CD4-positive, CD25-positive, alpha-beta regulatory T cell (primary cell): Measurements from ENCODE around the gene SHB. TPM values are rescaled to one million over a fixed set of nuclear protein-coding genes. Genes with fewer than 3 reads are reported as not detected.

Source experiments
- ATAC-seq, 2 donors: fragments of 150-1000 bp; cut with Tn5 transposase; one replicate each; pipeline ENCODE4 v1.10.0; 2021; ENCODE audit warnings: low read depth in 2 of 2, moderate number of reproducible peaks in 2 of 2, moderate library complexity in 1 of 2
- DNase-seq, 3 donors: peaks; one replicate each; pipeline versions ENCODE4 v3.0.0 to v3.0.0-alpha.2; 2012 to 2022; ENCODE audit warnings: mixed read lengths in 1 of 3
- H3K27ac ChIP-seq: one replicate; pipeline ENCODE4 v1.7.0; 2013; ENCODE audit warnings: mild to moderate bottlenecking, low read length; ENCODE audit not compliant: insufficient read depth, poor library complexity, severe bottlenecking
- H3K27me3 ChIP-seq: one replicate; pipeline ENCODE4 v1.7.0; 2013; ENCODE audit warnings: low read length; ENCODE audit not compliant: control insufficient read depth, insufficient read depth
- H3K36me3 ChIP-seq: one replicate; pipeline ENCODE4 v1.7.0; 2013; ENCODE audit warnings: mild to moderate bottlenecking, low read length, moderate library complexity; ENCODE audit not compliant: control insufficient read depth, insufficient read depth
- H3K4me1 ChIP-seq: 2 replicates; pipeline ENCODE4 v1.7.0; 2013; ENCODE audit warnings: mild to moderate bottlenecking, low read length; ENCODE audit not compliant: insufficient read depth, control insufficient read depth, poor library complexity, severe bottlenecking
- H3K4me3 ChIP-seq: one replicate; pipeline ENCODE4 v1.7.0; 2013; ENCODE audit warnings: low read depth, mild to moderate bottlenecking, low read length, moderate library complexity
- H3K9me3 ChIP-seq, 2 experiments: 1 replicate in 1 of 2; 2 replicates in 1 of 2; pipeline ENCODE4 v1.7.0; 2013; ENCODE audit warnings: low read length in 2 of 2, mild to moderate bottlenecking in 1 of 2, moderate library complexity in 1 of 2; ENCODE audit not compliant: control insufficient read depth in 2 of 2
- H3K27ac Mint-ChIP-seq, 3 donors: one replicate each; pipeline ENCODE4 v1.8.0; 2020 to 2022; ENCODE audit warnings: mild to moderate bottlenecking in 3 of 3, mixed read lengths in 3 of 3, moderate library complexity in 2 of 3
- H3K27me3 Mint-ChIP-seq: one replicate; pipeline ENCODE4 v1.8.0; 2022; ENCODE audit warnings: mild to moderate bottlenecking, mixed read lengths
- H3K36me3 Mint-ChIP-seq: one replicate; pipeline ENCODE4 v1.8.0; 2020; ENCODE audit warnings: mixed read lengths
- H3K4me1 Mint-ChIP-seq, 4 donors: one replicate each; pipeline ENCODE4 v1.8.0; 2020 to 2022; ENCODE audit warnings: mixed read lengths in 4 of 4, mild to moderate bottlenecking in 1 of 4
- H3K4me3 Mint-ChIP-seq, 4 donors: one replicate each; pipeline ENCODE4 v1.8.0; 2020 to 2022; ENCODE audit warnings: mild to moderate bottlenecking in 4 of 4, mixed read lengths in 4 of 4, moderate library complexity in 3 of 4
- H3K9me3 Mint-ChIP-seq, 7 donors: one replicate each; pipeline ENCODE4 v1.8.0; 2020 to 2022; ENCODE audit warnings: mixed read lengths in 7 of 7, mild to moderate bottlenecking in 3 of 7, moderate library complexity in 2 of 7
- polyA plus RNA-seq, 4 donors: library from polyadenylated mRNA; unstranded; fragments of 300-500 nt; fragmentation: Illumina TruSeq; gene quantifications; one replicate each; pipeline ENCODE4 v1.2.3, GENCODE V29; 2021
- total RNA-seq: library from RNA; stranded (reverse); gene quantifications from one replicate; pipeline ENCODE4 v1.2.3, GENCODE V29; 2022

The SHB gene
- total and polyA plus RNA-seq, 5 donors from 2014 or later = 0.27 to 0.69 TPM; not detected in 3

- peaks cover 9% of the 10 kb centered on the region for H3K27me3 ChIP-seq
- H3K9me3 ChIP-seq = no peaks in the 10 kb centered on the region
- Mint-ChIP-seq H3K27ac (no peak overlapping the region), H3K4me1 (peaks cover 0 to 3% (median 0%) of the 10 kb centered on the region in 4 donors), H3K9me3 (no peaks in the 10 kb centered on the region), H3K36me3 (no peaks in the 10 kb centered on the region), H3K4me3 (no peak overlapping the region), H3K27me3 (peaks cover 8% of the 10 kb centered on the region)
- no peak overlapping the region for H3K4me3 ChIP-seq
- ATAC-seq (no peak), DNase-seq (no peak)
- no peak overlapping the region for H3K27ac ChIP-seq
- H3K4me1 ChIP-seq = no peaks in the 10 kb centered on the region
- no peaks in the 10 kb centered on the region for H3K36me3 ChIP-seq
Observed at GRCh38 chr9:38092656-38093055, 23.6 kb upstream of the SHB start.

- Mint-ChIP-seq H3K4me3 (no peak overlapping the region), H3K27ac (no peak overlapping the region), H3K4me1 (peaks cover 0 to 3% (median 0%) of the 10 kb centered on the region in 4 donors), H3K36me3 (no peaks in the 10 kb centered on the region), H3K27me3 (peaks cover 8% of the 10 kb centered on the region), H3K9me3 (no peaks in the 10 kb centered on the region)
- no peak for DNase-seq
- Histone ChIP-seq H3K9me3 (no peaks in the 10 kb centered on the region), H3K36me3 (no peaks in the 10 kb centered on the region), H3K27ac (no peak overlapping the region), H3K4me3 (no peak overlapping the region), H3K4me1 (no peaks in the 10 kb centered on the region), H3K27me3 (peaks cover 9% of the 10 kb centered on the region)
- ATAC-seq = no peak
Observed at GRCh38 chr9:38092200-38092524, 23.1 kb upstream of the SHB start.

- Mint-ChIP-seq H3K4me3 (no peak overlapping the region), H3K9me3 (no peaks in the 10 kb centered on the region), H3K27me3 (peaks cover 10% of the 10 kb centered on the region), H3K4me1 (peaks cover 0 to 3% (median 0%) of the 10 kb centered on the region in 4 donors), H3K27ac (no peak overlapping the region), H3K36me3 (no peaks in the 10 kb centered on the region)
- ATAC-seq = no peak
- no peak for DNase-seq
- no peaks in the 10 kb centered on the region for H3K36me3 ChIP-seq
- H3K4me3 ChIP-seq = no peak overlapping the region
- no peak overlapping the region for H3K27ac ChIP-seq
- H3K4me1 ChIP-seq = no peaks in the 10 kb centered on the region
- H3K9me3 ChIP-seq = no peaks in the 10 kb centered on the region
- peaks cover 7% of the 10 kb centered on the region for H3K27me3 ChIP-seq
Observed at GRCh38 chr9:38091310-38092199, 22.5 kb upstream of the SHB start.

GRCh38 chr9:38090170-38090569 lies 21.1 kb upstream of the SHB start:
- H3K4me1 Mint-ChIP-seq = peaks cover 0 to 3% (median 0%) of the 10 kb centered on the region in 4 donors
- Histone ChIP-seq H3K4me3 (no peak overlapping the region), H3K4me1 (no peaks in the 10 kb centered on the region), H3K36me3 (no peaks in the 10 kb centered on the region), H3K27me3 (peaks cover 6% of the 10 kb centered on the region), H3K9me3 (no peaks in the 10 kb centered on the region), H3K27ac (no peak overlapping the region)
- peaks cover 13% of the 10 kb centered on the region for H3K27me3 Mint-ChIP-seq
- ATAC-seq = no peak
- peaks cover 0 to 2% (median 0%) of the 10 kb centered on the region in 7 donors for H3K9me3 Mint-ChIP-seq
- DNase-seq = no peak
- H3K27ac Mint-ChIP-seq = no peak overlapping the region
- H3K36me3 Mint-ChIP-seq = no peaks in the 10 kb centered on the region
- H3K4me3 Mint-ChIP-seq = no peak overlapping the region

GRCh38 chr9:38089387-38090165 lies 20.5 kb upstream of the SHB start:
- Histone ChIP-seq H3K27ac (no peak overlapping the region), H3K9me3 (no peaks in the 10 kb centered on the region), H3K36me3 (no peaks in the 10 kb centered on the region), H3K27me3 (peaks cover 6% of the 10 kb centered on the region), H3K4me1 (no peaks in the 10 kb centered on the region), H3K4me3 (no peak overlapping the region)
- Mint-ChIP-seq H3K4me3 (no peak overlapping the region), H3K27me3 (peaks cover 17% of the 10 kb centered on the region), H3K9me3 (peaks cover 0 to 2% (median 0%) of the 10 kb centered on the region in 7 donors), H3K27ac (no peak overlapping the region), H3K36me3 (no peaks in the 10 kb centered on the region), H3K4me1 (peaks cover 0 to 3% (median 0%) of the 10 kb centered on the region in 4 donors)
- ATAC-seq = no peak
- no peak for DNase-seq

- H3K9me3 Mint-ChIP-seq = peaks cover 0 to 2% (median 0%) of the 10 kb centered on the region in 7 donors
- Histone ChIP-seq H3K27me3 (peaks cover 6% of the 10 kb centered on the region), H3K4me1 (no peaks in the 10 kb centered on the region), H3K36me3 (no peaks in the 10 kb centered on the region), H3K27ac (no peak overlapping the region), H3K9me3 (no peaks in the 10 kb centered on the region), H3K4me3 (no peak overlapping the region)
- H3K4me1 Mint-ChIP-seq = peaks cover 0 to 3% (median 0%) of the 10 kb centered on the region in 4 donors
- H3K27me3 Mint-ChIP-seq = peaks cover 14% of the 10 kb centered on the region
- H3K36me3 Mint-ChIP-seq = no peaks in the 10 kb centered on the region
- ATAC-seq (peak; percentile 65 to 72), DNase-seq (peak; percentile 32 to 53 (median 44))
- peak overlapping the region in 1 of 3 donors; percentile 78 for H3K27ac Mint-ChIP-seq
- H3K4me3 Mint-ChIP-seq = no peak overlapping the region
Observed at GRCh38 chr9:38088006-38088925, 19.2 kb upstream of the SHB start.

- Histone ChIP-seq H3K36me3 (no peaks in the 10 kb centered on the region), H3K27ac (no peak overlapping the region), H3K4me3 (no peak overlapping the region), H3K9me3 (no peaks in the 10 kb centered on the region), H3K4me1 (no peaks in the 10 kb centered on the region), H3K27me3 (peaks cover 6% of the 10 kb centered on the region)
- ATAC-seq (no peak), DNase-seq (no peak)
- H3K36me3 Mint-ChIP-seq = no peaks in the 10 kb centered on the region
- no peak overlapping the region for H3K27ac Mint-ChIP-seq
- H3K9me3 Mint-ChIP-seq = peaks cover 0 to 2% (median 0%) of the 10 kb centered on the region in 7 donors
- H3K4me3 Mint-ChIP-seq = no peak overlapping the region
- peaks cover 0 to 3% (median 0%) of the 10 kb centered on the region in 4 donors for H3K4me1 Mint-ChIP-seq
- peaks cover 11% of the 10 kb centered on the region for H3K27me3 Mint-ChIP-seq
Observed at GRCh38 chr9:38086496-38086895, 17.5 kb upstream of the SHB start.
